K562 (cell line): Measurements from ENCODE around the gene IFFO2. TPM values are rescaled to one million over a fixed set of nuclear protein-coding genes. Genes with fewer than 3 reads are reported as not detected.

Experiments used
- CBX8 ChIP-seq: fragments of 200-600 bp; sonication (generic); IDR thresholded peaks from 2 replicates; pipeline ENCODE4 v1.6.1; 2012; ENCODE audit warnings: borderline replicate concordance, mixed run types, low read depth, mild to moderate bottlenecking, moderate library complexity, mixed read lengths, low read length, control low read depth, inconsistent platforms; ENCODE audit not compliant: poor library complexity, severe bottlenecking; ENCODE audit errors: extremely low read depth
- MYC ChIP-seq, 2 experiments: fragments of 250-450 bp in 1 of 2; sonication (Bioruptor Pico) in 1 of 2; IDR thresholded peaks; 2 replicates each; pipeline versions ENCODE4 v1.5.1 to v1.6.1; 2012 to 2021; ENCODE audit warnings: low read depth in 2 of 2, borderline replicate concordance in 1 of 2, improper control_type of control experiment in 1 of 2, low read length in 1 of 2, mild to moderate bottlenecking in 1 of 2, moderate library complexity in 1 of 2
- RB1 ChIP-seq: fragments of 450-650 bp; IDR thresholded peaks from 2 replicates; pipeline ENCODE4 v1.6.1; 2017; ENCODE audit warnings: low read depth, mild to moderate bottlenecking
- ZNF347 ChIP-seq: fragments of 450-650 bp; formaldehyde crosslinking; IDR thresholded peaks from 2 replicates; pipeline ENCODE4 v1.4.0; 2020; ENCODE audit warnings: low read depth, mild to moderate bottlenecking, moderate library complexity
- ZNF507 ChIP-seq: conservative IDR thresholded peaks from 2 replicates; pipeline ENCODE4 v1.6.1; 2017; ENCODE audit warnings: missing genetic modification characterization, missing compliant biosample characterization
- polyA plus RNA-seq, 8 experiments: library from polyadenylated mRNA; depleted of rRNA in 4 of 8; stranded (reverse) in 5 of 8; unstranded in 3 of 8; fragments of >200 nt; fragmentation: Nextera tagmentation in 2 of 8; fragmentation: Illumina TruSeq in 1 of 8; extraction: Ambion mirVana in 2 of 8; extraction: Trizol in 1 of 8; gene quantifications; 2 replicates each; pipeline versions ENCODE4 v1.2.1 to v1.2.3, GENCODE V29; 2011 to 2014; ENCODE audit warnings: inconsistent platforms in 1 of 8, missing spikeins in 1 of 8
- total RNA-seq, 7 experiments: library from RNA; depleted of rRNA in 6 of 7; stranded (reverse); fragments of >200 nt in 6 of 7; fragmentation: Illumina TruSeq in 2 of 7; extraction: Trizol in 2 of 7; gene quantifications; 2 replicates each; pipeline versions ENCODE4 v1.2.1 to v1.2.3, GENCODE V29; 2011 to 2021; ENCODE audit warnings: low replicate concordance in 1 of 7
- TF ChIP-seq, protein P1 (sequence below): fragments of 250-450 bp; sonication (Bioruptor Pico); IDR thresholded peaks from 2 replicates; pipeline ENCODE4 v1.4.0; 2020; ENCODE audit warnings: borderline replicate concordance
- TF ChIP-seq, protein P2 (sequence below): sonication (generic); formaldehyde crosslinking; IDR thresholded peaks from 2 replicates; pipeline ENCODE4 v1.8.1; 2023; ENCODE audit warnings: missing genetic modification reagents, mild to moderate bottlenecking, borderline replicate concordance
- TF ChIP-seq, protein P3 (sequence below): fragments of 200-800 bp; sonication (Bioruptor generic); IDR thresholded peaks from 2 replicates; pipeline ENCODE4 v1.6.1; 2017; ENCODE audit warnings: missing genetic modification characterization, missing compliant biosample characterization
- TF ChIP-seq, protein P4 (sequence below): fragments of 450-650 bp; IDR thresholded peaks from 2 replicates; pipeline ENCODE4 v1.6.1; 2016; ENCODE audit warnings: borderline replicate concordance

IFFO2 gene
- total and polyA plus RNA-seq, 9 of the 15 experiments (the other 6 are each of a cell fraction or from before 2014, with no cell fraction given), result 0.15 to 1.0 (median 0.44) TPM; not detected in 2

DNA sequence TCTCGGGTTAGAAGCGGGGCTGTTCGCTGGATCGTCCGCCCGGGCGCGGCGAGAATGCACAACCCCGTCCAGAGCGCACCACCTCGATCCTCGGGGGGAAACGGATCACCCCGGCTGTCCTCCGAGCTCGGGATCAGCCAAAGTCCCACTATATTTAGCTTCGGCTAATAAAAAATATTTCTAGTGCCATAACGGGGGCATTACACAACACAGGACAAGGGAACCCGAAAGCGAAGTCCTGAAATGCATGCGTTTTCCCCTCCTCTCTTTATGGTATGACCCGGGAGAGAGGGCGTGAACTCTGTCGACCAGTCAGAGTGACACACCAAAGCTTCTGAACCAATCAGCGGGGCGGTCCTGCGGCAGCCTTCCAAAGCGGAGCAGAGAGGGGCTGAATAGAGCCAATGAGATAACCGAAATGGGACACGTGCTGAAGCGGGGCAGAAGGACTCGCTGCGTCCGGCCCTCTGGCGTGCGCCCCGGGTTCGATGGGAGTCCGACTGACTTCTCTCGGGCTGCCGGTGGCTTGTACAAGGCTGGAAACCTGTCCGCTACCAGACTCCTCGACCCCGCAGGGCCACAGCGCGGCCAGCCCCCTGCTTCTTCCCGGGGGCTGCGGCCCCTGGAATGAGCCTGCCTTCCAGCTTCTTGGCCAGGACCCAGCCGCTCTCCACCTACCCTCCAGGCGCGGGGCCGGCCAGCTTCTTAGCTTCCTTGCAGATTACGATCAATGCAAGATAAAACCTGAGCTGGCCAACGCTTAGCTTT lies 53.8 kb downstream of the IFFO2 start, which contains the start of gene ALDH4A1 (continued):
- TF ChIP-seq CBX8, result no peak
- TF ChIP-seq MYC (IDR thresholded peaks at IDR 0.05; ENCODE audit: low read depth, low read length), result peak; percentile 91
- TF ChIP-seq MYC (CRISPR knock-in tag; IDR thresholded peaks at IDR 0.05; ENCODE audit: borderline replicate concordance, low read depth), result no peak; the same call in 1 of the 2 replicates
- TF ChIP-seq, protein P1, sequence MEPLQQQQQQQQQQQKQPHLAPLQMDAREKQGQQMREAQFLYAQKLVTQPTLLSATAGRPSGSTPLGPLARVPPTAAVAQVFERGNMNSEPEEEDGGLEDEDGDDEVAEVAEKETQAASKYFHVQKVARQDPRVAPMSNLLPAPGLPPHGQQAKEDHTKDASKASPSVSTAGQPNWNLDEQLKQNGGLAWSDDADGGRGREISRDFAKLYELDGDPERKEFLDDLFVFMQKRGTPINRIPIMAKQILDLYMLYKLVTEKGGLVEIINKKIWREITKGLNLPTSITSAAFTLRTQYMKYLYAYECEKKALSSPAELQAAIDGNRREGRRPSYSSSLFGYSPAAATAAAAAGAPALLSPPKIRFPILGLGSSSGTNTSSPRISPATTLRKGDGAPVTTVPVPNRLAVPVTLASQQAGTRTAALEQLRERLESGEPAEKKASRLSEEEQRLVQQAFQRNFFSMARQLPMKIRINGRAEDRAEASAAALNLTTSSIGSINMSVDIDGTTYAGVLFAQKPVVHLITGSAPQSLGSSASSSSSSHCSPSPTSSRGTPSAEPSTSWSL (CRISPR knock-in tag), result no peak
- TF ChIP-seq, protein P2, sequence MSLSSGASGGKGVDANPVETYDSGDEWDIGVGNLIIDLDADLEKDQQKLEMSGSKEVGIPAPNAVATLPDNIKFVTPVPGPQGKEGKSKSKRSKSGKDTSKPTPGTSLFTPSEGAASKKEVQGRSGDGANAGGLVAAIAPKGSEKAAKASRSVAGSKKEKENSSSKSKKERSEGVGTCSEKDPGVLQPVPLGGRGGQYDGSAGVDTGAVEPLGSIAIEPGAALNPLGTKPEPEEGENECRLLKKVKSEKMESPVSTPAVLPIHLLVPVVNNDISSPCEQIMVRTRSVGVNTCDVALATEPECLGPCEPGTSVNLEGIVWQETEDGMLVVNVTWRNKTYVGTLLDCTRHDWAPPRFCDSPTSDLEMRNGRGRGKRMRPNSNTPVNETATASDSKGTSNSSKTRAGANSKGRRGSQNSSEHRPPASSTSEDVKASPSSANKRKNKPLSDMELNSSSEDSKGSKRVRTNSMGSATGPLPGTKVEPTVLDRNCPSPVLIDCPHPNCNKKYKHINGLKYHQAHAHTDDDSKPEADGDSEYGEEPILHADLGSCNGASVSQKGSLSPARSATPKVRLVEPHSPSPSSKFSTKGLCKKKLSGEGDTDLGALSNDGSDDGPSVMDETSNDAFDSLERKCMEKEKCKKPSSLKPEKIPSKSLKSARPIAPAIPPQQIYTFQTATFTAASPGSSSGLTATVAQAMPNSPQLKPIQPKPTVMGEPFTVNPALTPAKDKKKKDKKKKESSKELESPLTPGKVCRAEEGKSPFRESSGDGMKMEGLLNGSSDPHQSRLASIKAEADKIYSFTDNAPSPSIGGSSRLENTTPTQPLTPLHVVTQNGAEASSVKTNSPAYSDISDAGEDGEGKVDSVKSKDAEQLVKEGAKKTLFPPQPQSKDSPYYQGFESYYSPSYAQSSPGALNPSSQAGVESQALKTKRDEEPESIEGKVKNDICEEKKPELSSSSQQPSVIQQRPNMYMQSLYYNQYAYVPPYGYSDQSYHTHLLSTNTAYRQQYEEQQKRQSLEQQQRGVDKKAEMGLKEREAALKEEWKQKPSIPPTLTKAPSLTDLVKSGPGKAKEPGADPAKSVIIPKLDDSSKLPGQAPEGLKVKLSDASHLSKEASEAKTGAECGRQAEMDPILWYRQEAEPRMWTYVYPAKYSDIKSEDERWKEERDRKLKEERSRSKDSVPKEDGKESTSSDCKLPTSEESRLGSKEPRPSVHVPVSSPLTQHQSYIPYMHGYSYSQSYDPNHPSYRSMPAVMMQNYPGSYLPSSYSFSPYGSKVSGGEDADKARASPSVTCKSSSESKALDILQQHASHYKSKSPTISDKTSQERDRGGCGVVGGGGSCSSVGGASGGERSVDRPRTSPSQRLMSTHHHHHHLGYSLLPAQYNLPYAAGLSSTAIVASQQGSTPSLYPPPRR (CRISPR knock-in tag), result no peak
- TF ChIP-seq, protein P3, sequence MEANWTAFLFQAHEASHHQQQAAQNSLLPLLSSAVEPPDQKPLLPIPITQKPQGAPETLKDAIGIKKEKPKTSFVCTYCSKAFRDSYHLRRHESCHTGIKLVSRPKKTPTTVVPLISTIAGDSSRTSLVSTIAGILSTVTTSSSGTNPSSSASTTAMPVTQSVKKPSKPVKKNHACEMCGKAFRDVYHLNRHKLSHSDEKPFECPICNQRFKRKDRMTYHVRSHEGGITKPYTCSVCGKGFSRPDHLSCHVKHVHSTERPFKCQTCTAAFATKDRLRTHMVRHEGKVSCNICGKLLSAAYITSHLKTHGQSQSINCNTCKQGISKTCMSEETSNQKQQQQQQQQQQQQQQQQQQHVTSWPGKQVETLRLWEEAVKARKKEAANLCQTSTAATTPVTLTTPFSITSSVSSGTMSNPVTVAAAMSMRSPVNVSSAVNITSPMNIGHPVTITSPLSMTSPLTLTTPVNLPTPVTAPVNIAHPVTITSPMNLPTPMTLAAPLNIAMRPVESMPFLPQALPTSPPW (CRISPR knock-in tag), result peak; percentile 40
- TF ChIP-seq, protein P4, sequence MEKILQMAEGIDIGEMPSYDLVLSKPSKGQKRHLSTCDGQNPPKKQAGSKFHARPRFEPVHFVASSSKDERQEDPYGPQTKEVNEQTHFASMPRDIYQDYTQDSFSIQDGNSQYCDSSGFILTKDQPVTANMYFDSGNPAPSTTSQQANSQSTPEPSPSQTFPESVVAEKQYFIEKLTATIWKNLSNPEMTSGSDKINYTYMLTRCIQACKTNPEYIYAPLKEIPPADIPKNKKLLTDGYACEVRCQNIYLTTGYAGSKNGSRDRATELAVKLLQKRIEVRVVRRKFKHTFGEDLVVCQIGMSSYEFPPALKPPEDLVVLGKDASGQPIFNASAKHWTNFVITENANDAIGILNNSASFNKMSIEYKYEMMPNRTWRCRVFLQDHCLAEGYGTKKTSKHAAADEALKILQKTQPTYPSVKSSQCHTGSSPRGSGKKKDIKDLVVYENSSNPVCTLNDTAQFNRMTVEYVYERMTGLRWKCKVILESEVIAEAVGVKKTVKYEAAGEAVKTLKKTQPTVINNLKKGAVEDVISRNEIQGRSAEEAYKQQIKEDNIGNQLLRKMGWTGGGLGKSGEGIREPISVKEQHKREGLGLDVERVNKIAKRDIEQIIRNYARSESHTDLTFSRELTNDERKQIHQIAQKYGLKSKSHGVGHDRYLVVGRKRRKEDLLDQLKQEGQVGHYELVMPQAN, result peak; percentile 82; the same call in 1 of the 2 replicates
- no peak for TF ChIP-seq ZNF347 (CRISPR knock-in tag)
- peak; percentile 40 for TF ChIP-seq RB1
- no peak for TF ChIP-seq ZNF507 (tag)
